Liver (tissue), 9 donors: ENCODE data around the gene FGF10. TPM values are rescaled to one million over a fixed set of nuclear protein-coding genes. Genes with fewer than 3 reads are reported as not detected.

ENCODE experiments used
- DNase-seq: peaks from one replicate; pipeline ENCODE4 v3.0.0-alpha.2; 2017; ENCODE audit warnings: low spot score
- H3K27ac ChIP-seq, 2 donors: one replicate each; pipeline ENCODE4 v1.7.0; 2013; ENCODE audit warnings: inconsistent platforms in 2 of 2, low read length in 2 of 2, control low read depth in 1 of 2, low read depth in 1 of 2, mild to moderate bottlenecking in 1 of 2
- H3K27me3 ChIP-seq, 4 donors: one replicate each; pipeline versions ENCODE4 v1.6.1 to v1.7.0; 2013; ENCODE audit warnings: low read length in 3 of 4, inconsistent platforms in 1 of 4, mild to moderate bottlenecking in 1 of 4, moderate library complexity in 1 of 4; ENCODE audit not compliant: control insufficient read depth in 4 of 4, insufficient read depth in 4 of 4
- H3K36me3 ChIP-seq, 4 donors: one replicate each; pipeline versions ENCODE4 v1.6.1 to v1.7.0; 2013; ENCODE audit warnings: low read length in 3 of 4, mild to moderate bottlenecking in 3 of 4, low read depth in 1 of 4, moderate library complexity in 1 of 4; ENCODE audit not compliant: control insufficient read depth in 4 of 4, insufficient read depth in 3 of 4
- H3K4me1 ChIP-seq, 4 donors: one replicate each; pipeline versions ENCODE4 v1.6.1 to v1.7.0; 2013; ENCODE audit warnings: low read length in 3 of 4, mild to moderate bottlenecking in 3 of 4, moderate library complexity in 1 of 4; ENCODE audit not compliant: control insufficient read depth in 4 of 4, insufficient read depth in 4 of 4
- H3K4me3 ChIP-seq, 3 donors: one replicate each; pipeline versions ENCODE4 v1.6.1 to v1.7.0; 2013; ENCODE audit warnings: low read length in 3 of 3, control low read depth in 1 of 3, low read depth in 1 of 3, mild to moderate bottlenecking in 1 of 3
- H3K9ac ChIP-seq, 2 donors: one replicate each; pipeline ENCODE4 v1.7.0; 2013; ENCODE audit warnings: low read length in 2 of 2, mild to moderate bottlenecking in 2 of 2, moderate library complexity in 2 of 2, control low read depth in 1 of 2, low read depth in 1 of 2
- H3K9me3 ChIP-seq, 4 donors: one replicate each; pipeline versions ENCODE4 v1.6.1 to v1.7.0; 2013; ENCODE audit warnings: low read length in 3 of 4; ENCODE audit not compliant: control insufficient read depth in 4 of 4
- EGR1 ChIP-seq, 2 donors: IDR thresholded peaks; 2 replicates each; pipeline ENCODE4 v1.6.1; 2016 to 2018; ENCODE audit warnings: antibody characterized with exemption in 2 of 2, low read depth in 2 of 2
- FOXA1 ChIP-seq: IDR thresholded peaks from 2 replicates; pipeline ENCODE4 v1.6.1; 2016; ENCODE audit warnings: antibody characterized with exemption
- HNF4A ChIP-seq, 2 donors: conservative IDR thresholded peaks; 2 replicates each; pipeline ENCODE4 v1.6.1; 2016; ENCODE audit warnings: antibody characterized with exemption in 2 of 2, mild to moderate bottlenecking in 2 of 2
- JUND ChIP-seq, 2 donors: IDR thresholded peaks; 2 replicates each; pipeline ENCODE4 v1.6.1; 2016; ENCODE audit warnings: antibody characterized with exemption in 2 of 2
- RAD21 ChIP-seq, 2 donors: IDR thresholded peaks; 2 replicates each; pipeline ENCODE4 v1.6.1; 2016; ENCODE audit warnings: antibody characterized with exemption in 2 of 2, mild to moderate bottlenecking in 2 of 2
- REST ChIP-seq: IDR thresholded peaks from 2 replicates; pipeline ENCODE4 v1.6.1; 2016; ENCODE audit warnings: antibody characterized with exemption, mild to moderate bottlenecking
- YY1 ChIP-seq: IDR thresholded peaks from 2 replicates; pipeline ENCODE4 v1.6.1; 2016; ENCODE audit warnings: antibody characterized with exemption, mild to moderate bottlenecking
- ZBTB33 ChIP-seq: IDR thresholded peaks from 2 replicates; pipeline ENCODE4 v1.6.1; 2016; ENCODE audit warnings: antibody characterized with exemption
- WGBS: extraction: QIAGEN DNeasy Blood & Tissue Kit; methylation state at CpG from one replicate; pipeline ENCODE4 v1.1.7; 2013; 5-methylcytosine and 5-hydroxymethylcytosine counted together
- polyA plus RNA-seq, 2 donors: library from polyadenylated mRNA; stranded (reverse) in 1 of 2; unstranded in 1 of 2; fragments of 200-250 nt in 1 of 2; fragments of >200 nt in 1 of 2; fragmentation: Nextera tagmentation in 1 of 2; extraction: Ambion mirVana in 1 of 2; gene quantifications; one replicate each; pipeline versions ENCODE4 v1.2.1 to v1.2.3, GENCODE V29; 2013 to 2015
- total RNA-seq, 2 donors: library from RNA; depleted of rRNA; stranded (reverse); fragments of >200 nt; gene quantifications; one replicate each; pipeline ENCODE4 v1.2.3, GENCODE V29; 2014
- TF ChIP-seq, protein P1 (sequence below): IDR thresholded peaks from 2 replicates; pipeline ENCODE4 v1.6.1; 2016; ENCODE audit warnings: antibody characterized with exemption
- donor health status: healthy.
- donor health status: healthy.
- donor health status: healthy.
- donor health status: healthy.
- donor health status: healthy.

Gene FGF10
- total and polyA plus RNA-seq, 4 donors = 0.12 to 0.61 (median 0.25) TPM; not detected in 1

- no peak for TF ChIP-seq RAD21 (IDR thresholded peaks at IDR 0.05)
- no peak overlapping the region for H3K9ac ChIP-seq
- H3K27me3 ChIP-seq = no peaks in the 10 kb centered on the region
- H3K27ac ChIP-seq = no peak overlapping the region
- H3K4me1 ChIP-seq = no peaks in the 10 kb centered on the region
- H3K4me3 ChIP-seq = no peak overlapping the region
- H3K36me3 ChIP-seq = no peaks in the 10 kb centered on the region
- H3K9me3 ChIP-seq = no peaks in the 10 kb centered on the region
- no peak for DNase-seq
- 34% methylated on average over 1 of the region's 1 CpG for WGBS
These were observed 22.0 kb downstream of the FGF10 start for GRCh38 chr5:44367203-44367602.

- H3K4me3 ChIP-seq = no peak overlapping the region
- H3K9ac ChIP-seq = no peak overlapping the region
- no peaks in the 10 kb centered on the region for H3K4me1 ChIP-seq
- no peak overlapping the region for H3K27ac ChIP-seq
- WGBS = 45% methylated on average over 2 of the region's 2 CpGs
- H3K36me3 ChIP-seq = no peaks in the 10 kb centered on the region
- no peaks in the 10 kb centered on the region for H3K27me3 ChIP-seq
- H3K9me3 ChIP-seq = no peaks in the 10 kb centered on the region
- TF ChIP-seq JUND (IDR thresholded peaks at IDR 0.05) (no peak), REST (no peak)
- TF ChIP-seq, protein P1, sequence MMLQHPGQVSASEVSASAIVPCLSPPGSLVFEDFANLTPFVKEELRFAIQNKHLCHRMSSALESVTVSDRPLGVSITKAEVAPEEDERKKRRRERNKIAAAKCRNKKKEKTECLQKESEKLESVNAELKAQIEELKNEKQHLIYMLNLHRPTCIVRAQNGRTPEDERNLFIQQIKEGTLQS = no peak
- no peak for DNase-seq
These were observed 23.9 kb downstream of the FGF10 start for GRCh38 chr5:44365345-44365744.

GRCh38 chr5:44364097-44364496 lies 25.1 kb downstream of the FGF10 start:
- WGBS = 83% methylated on average over 2 of the region's 2 CpGs
- Histone ChIP-seq H3K4me3 (no peak overlapping the region), H3K36me3 (no peaks in the 10 kb centered on the region), H3K9ac (no peak overlapping the region), H3K9me3 (no peaks in the 10 kb centered on the region), H3K4me1 (no peaks in the 10 kb centered on the region), H3K27me3 (no peaks in the 10 kb centered on the region), H3K27ac (no peak overlapping the region)
- TF ChIP-seq EGR1 (IDR thresholded peaks at IDR 0.05; ENCODE audit: low read depth in 2 of 2) (no peak), HNF4A (conservative IDR thresholded peaks at IDR 0.05) (no peak), FOXA1 (no peak), YY1 (no peak), JUND (IDR thresholded peaks at IDR 0.05) (no peak), ZBTB33 (no peak)
- DNase-seq = no peak
